GM12878 (cell line): Measurements from ENCODE around the gene MIER1. TPM values are rescaled to one million over a fixed set of nuclear protein-coding genes. Genes with fewer than 3 reads are reported as not detected.

ENCODE experiments used
- BCLAF1 ChIP-seq: fragments of 450-650 bp; IDR thresholded peaks from 2 replicates; pipeline ENCODE4 v1.6.1; 2017; ENCODE audit warnings: antibody characterized with exemption, mild to moderate bottlenecking, moderate library complexity
- CBFB ChIP-seq: IDR thresholded peaks from 2 replicates; pipeline ENCODE4 v1.6.1; 2016; ENCODE audit warnings: antibody characterized with exemption, low read depth
- EED ChIP-seq: sonication (generic); IDR thresholded peaks from 2 replicates; pipeline ENCODE4 v1.6.1; 2016; ENCODE audit warnings: antibody characterized with exemption, low read depth
- IRF4 ChIP-seq: IDR thresholded peaks from 2 replicates; pipeline ENCODE4 v1.6.1; 2011; ENCODE audit warnings: low read depth, low read length
- LARP7 ChIP-seq: fragments of 450-650 bp; IDR thresholded peaks from 2 replicates; pipeline ENCODE4 v1.6.1; 2017; ENCODE audit warnings: mild to moderate bottlenecking
- MEF2B ChIP-seq: fragments of 450-650 bp; IDR thresholded peaks from 2 replicates; pipeline ENCODE4 v1.6.1; 2018; ENCODE audit warnings: mild to moderate bottlenecking, moderate library complexity; ENCODE audit not compliant: partially characterized antibody, poor library complexity, severe bottlenecking
- MYC ChIP-seq: IDR thresholded peaks from 2 replicates; pipeline ENCODE4 v1.6.1; 2011; ENCODE audit warnings: mild to moderate bottlenecking, low read length, moderate library complexity, inconsistent platforms; ENCODE audit not compliant: insufficient read depth, insufficient replicate concordance, insufficient read length, severe bottlenecking
- RBBP5 ChIP-seq: fragments of 200-600 bp; sonication (generic); conservative IDR thresholded peaks from 2 replicates; pipeline ENCODE4 v1.6.1; 2016
- RCOR1 ChIP-seq: conservative IDR thresholded peaks from 2 replicates; pipeline ENCODE4 v1.6.1; 2012; ENCODE audit warnings: low read depth, low read length, improper control_type of control experiment
- RELA ChIP-seq: fragments of 450-650 bp; IDR thresholded peaks from 2 replicates; pipeline ENCODE4 v1.8.0; 2014; ENCODE audit warnings: borderline replicate concordance; ENCODE audit not compliant: partially characterized antibody
- RELB ChIP-seq: fragments of 450-650 bp; IDR thresholded peaks from 2 replicates; pipeline ENCODE4 v1.6.1; 2017; ENCODE audit warnings: low read depth, mild to moderate bottlenecking, moderate library complexity
- STAT3 ChIP-seq: IDR thresholded peaks from 2 replicates; pipeline ENCODE4 v1.6.1; 2011; ENCODE audit warnings: low read depth, low read length, improper control_type of control experiment
- SUPT20H ChIP-seq: IDR thresholded peaks from 2 replicates; pipeline ENCODE4 v1.6.1; 2011; ENCODE audit warnings: low read depth, mild to moderate bottlenecking, low read length, moderate library complexity, borderline replicate concordance; ENCODE audit not compliant: control insufficient read depth
- YY1 ChIP-seq: IDR thresholded peaks from 2 replicates; pipeline ENCODE4 v1.6.1; 2011; ENCODE audit warnings: low read depth, mild to moderate bottlenecking, low read length
- ZNF217 ChIP-seq: fragments of 450-650 bp; IDR thresholded peaks from 2 replicates; pipeline ENCODE4 v1.6.1; 2017; ENCODE audit warnings: antibody characterized with exemption, mild to moderate bottlenecking
- ZNF592 ChIP-seq: fragments of 450-650 bp; IDR thresholded peaks from 2 replicates; pipeline ENCODE4 v1.6.1; 2017; ENCODE audit warnings: mild to moderate bottlenecking, moderate library complexity
- polyA plus RNA-seq, 11 experiments: library from polyadenylated mRNA; depleted of rRNA in 4 of 11; unstranded in 6 of 11; stranded (reverse) in 5 of 11; fragments of >200 nt; fragmentation: Nextera tagmentation in 4 of 11; fragmentation: Illumina TruSeq in 1 of 11; extraction: Ambion mirVana in 4 of 11; extraction: Trizol in 1 of 11; gene quantifications; 1 replicate in 1 of 11; 2 replicates in 10 of 11; pipeline versions ENCODE4 v1.2.1 to v1.2.3, GENCODE V29; 2011 to 2016; ENCODE audit warnings: inconsistent platforms in 2 of 11, missing spikeins in 2 of 11, low read depth in 1 of 11
- total RNA-seq, 4 experiments: library from RNA; depleted of rRNA in 3 of 4; stranded (reverse); fragments of >200 nt in 3 of 4; fragmentation: Illumina TruSeq in 1 of 4; extraction: Trizol in 1 of 4; gene quantifications; 2 replicates each; pipeline versions ENCODE4 v1.2.1 to v1.2.3, GENCODE V29; 2013 to 2021

MIER1 gene
- total and polyA plus RNA-seq, 10 of the 15 experiments (the other 5 are each of a cell fraction or from before 2014, with no cell fraction given), result 13.6 to 39.8 (median 25.7) TPM

GRCh38 chr1:66924756-66925557 lies at the start of gene MIER1, which contains the start of gene DNAI4 (continued):
- TF ChIP-seq RELB (peak; percentile 79), MYC (no peak), IRF4 (no peak), BCLAF1 (no peak), ZNF592 (no peak), RCOR1 (no peak), CBFB (peak; percentile 41; the same call in 1 of the 2 replicates), RBBP5 (no peak), STAT3 (0 out of 2 replicates have a peak, but pooled peaks have one; percentile 16), YY1 (peak; percentile 68), RELA (peak; percentile 33), LARP7 (peak; percentile 51; the same call in 1 of the 2 replicates), ZNF217 (no peak), MEF2B (peak; percentile 6), EED (0 out of 2 replicates have a peak, but pooled peaks have one; percentile 17), SUPT20H (no peak)
